ENCODE results near the gene PCDHA13. TPM values are rescaled to one million over a fixed set of nuclear protein-coding genes. Genes with fewer than 3 reads are reported as not detected.
"Not testable (repeated sequence)": the region's sequence is repeated elsewhere in the genome, so short reads cannot be mapped to it uniquely, and the experiment has no call there.

Gene PCDHA13, protein sequence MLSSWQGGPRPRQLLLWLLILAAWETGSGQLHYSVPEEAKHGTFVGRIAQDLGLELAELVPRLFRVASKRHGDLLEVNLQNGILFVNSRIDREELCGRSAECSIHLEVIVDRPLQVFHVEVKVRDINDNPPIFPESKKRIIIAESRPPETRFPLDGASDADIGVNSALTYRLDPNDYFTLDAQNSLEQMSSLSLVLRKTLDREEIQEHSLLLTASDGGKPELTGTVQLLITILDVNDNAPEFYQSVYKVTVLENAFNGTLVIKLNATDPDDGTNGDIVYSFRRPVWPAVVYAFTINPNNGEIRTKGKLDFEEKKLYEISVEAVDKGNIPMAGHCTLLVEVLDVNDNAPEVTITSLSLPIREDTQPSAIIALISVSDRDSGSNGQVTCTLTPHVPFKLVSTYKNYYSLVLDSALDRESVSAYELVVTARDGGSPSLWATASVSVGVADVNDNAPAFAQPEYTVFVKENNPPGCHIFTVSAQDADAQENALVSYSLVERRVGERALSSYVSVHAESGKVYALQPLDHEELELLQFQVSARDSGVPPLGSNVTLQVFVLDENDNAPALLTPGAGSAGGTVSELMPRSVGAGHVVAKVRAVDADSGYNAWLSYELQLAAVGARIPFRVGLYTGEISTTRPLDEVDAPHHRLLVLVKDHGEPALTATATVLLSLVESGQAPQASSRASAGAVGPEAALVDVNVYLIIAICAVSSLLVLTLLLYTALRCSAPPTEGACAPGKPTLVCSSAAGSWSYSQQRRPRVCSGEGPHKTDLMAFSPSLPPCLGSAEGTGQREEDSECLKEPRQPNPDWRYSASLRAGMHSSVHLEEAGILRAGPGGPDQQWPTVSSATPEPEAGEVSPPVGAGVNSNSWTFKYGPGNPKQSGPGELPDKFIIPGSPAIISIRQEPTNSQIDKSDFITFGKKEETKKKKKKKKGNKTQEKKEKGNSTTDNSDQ
- total RNA-seq, result 0.21 TPM

DNA sequence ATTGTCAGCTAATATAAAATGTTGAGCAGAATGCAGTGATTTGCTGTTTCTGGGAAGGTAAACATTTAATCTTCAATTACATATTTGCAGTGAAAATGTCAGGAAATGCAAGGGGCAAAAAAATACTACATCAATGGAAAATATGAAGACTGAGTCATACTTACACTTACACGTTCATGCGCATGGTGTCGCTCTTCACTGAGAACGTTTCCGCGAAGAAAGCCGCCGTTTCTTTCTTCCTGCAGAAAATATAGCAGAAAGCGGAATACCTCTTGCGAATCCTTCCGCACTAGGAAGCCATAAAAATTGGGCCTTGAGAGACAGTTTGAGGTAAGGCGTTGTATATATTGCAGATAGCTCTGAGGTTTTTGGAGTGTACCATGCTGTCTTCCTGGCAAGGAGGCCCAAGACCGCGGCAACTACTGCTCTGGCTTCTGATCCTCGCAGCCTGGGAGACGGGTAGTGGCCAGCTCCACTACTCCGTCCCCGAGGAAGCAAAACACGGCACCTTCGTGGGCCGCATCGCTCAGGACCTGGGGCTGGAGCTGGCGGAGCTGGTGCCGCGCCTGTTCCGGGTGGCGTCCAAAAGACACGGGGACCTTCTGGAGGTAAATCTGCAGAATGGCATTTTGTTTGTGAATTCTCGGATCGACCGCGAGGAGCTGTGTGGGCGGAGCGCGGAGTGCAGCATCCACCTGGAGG is at the start of gene PCDHA13:
PCDHA13 (plus strand) TSS at position 236 of the 702 bp plus-strand sequence; CDS start at position 381, 145 bp downstream.
- Histone ChIP-seq H3K36me3 (no peaks in the 10 kb centered on the region), H3K4me1 (no peaks in the 10 kb centered on the region), H3K4me3 (no peak within 1 kb of the TSS), H3K27ac (no peak within 1 kb of the TSS), H3K27me3 (no peaks in the 10 kb centered on the region), H3K9me3 (peaks cover 24 to 66% of the 10 kb centered on the region in 2 donors)
- intact Hi-C loops (cut with DNase I), result no loop called here
- TF ChIP-seq, protein P1, sequence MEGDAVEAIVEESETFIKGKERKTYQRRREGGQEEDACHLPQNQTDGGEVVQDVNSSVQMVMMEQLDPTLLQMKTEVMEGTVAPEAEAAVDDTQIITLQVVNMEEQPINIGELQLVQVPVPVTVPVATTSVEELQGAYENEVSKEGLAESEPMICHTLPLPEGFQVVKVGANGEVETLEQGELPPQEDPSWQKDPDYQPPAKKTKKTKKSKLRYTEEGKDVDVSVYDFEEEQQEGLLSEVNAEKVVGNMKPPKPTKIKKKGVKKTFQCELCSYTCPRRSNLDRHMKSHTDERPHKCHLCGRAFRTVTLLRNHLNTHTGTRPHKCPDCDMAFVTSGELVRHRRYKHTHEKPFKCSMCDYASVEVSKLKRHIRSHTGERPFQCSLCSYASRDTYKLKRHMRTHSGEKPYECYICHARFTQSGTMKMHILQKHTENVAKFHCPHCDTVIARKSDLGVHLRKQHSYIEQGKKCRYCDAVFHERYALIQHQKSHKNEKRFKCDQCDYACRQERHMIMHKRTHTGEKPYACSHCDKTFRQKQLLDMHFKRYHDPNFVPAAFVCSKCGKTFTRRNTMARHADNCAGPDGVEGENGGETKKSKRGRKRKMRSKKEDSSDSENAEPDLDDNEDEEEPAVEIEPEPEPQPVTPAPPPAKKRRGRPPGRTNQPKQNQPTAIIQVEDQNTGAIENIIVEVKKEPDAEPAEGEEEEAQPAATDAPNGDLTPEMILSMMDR (IDR thresholded peaks at IDR 0.05), result no peak
- DNase-seq (ENCODE audit: low spot score in 2 of 2), result no peak

DNA sequence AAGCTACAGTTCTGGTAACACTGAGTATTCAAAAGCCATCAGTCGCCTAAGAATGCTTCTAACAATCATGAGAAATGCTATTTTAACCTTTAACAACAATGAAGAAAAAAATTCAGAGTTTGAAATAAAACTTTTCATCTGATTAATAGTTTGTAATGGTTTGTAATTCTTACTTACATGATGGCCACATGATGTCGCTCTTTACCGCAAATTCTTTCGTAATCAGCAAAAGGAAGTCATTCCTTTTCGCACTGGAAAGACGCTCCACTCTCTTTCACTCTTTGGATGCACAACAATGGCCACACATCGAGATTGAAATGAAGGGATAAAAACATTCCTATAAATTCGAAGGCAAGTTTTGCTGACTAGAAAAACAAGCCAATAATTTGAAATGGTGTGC is 47.9 kb upstream of the PCDHA13 start, which contains the start of gene PCDHA7:
PCDHA7 (plus strand) TSS at position 277 of the 400 bp plus-strand sequence; CDS start at position 392, 115 bp downstream.
- intact Hi-C loops (cut with DNase I), result no loop called here
- Histone ChIP-seq H3K4me3 (no peak within 1 kb of the TSS), H3K36me3 (no peaks in the 10 kb centered on the region), H3K4me1 (no peaks in the 10 kb centered on the region), H3K27me3 (no peaks in the 10 kb centered on the region), H3K9me3 (peaks cover 11 to 61% of the 10 kb centered on the region in 2 donors), H3K27ac (no peak within 1 kb of the TSS)
- no peak for DNase-seq (ENCODE audit: low spot score in 2 of 2)
- TF ChIP-seq, protein P1 (IDR thresholded peaks at IDR 0.05), result no peak

DNA sequence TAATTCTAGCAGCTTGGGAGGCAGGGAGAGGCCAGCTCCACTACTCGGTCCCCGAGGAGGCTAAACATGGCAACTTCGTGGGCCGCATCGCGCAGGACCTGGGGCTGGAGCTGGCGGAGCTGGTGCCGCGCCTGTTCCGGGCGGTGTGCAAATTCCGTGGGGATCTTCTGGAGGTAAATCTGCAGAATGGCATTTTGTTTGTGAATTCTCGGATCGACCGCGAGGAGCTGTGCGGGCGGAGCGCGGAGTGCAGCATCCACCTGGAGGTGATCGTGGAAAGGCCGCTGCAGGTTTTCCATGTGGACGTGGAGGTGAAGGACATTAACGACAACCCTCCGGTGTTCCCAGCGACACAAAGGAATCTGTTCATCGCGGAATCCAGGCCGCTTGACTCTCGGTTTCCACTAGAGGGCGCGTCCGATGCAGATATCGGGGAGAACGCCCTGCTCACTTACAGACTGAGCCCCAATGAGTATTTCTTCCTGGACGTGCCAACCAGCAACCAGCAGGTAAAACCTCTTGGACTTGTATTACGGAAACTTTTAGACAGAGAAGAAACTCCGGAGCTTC is 47.4 kb upstream of the PCDHA13 start:
- H3K27ac ChIP-seq; H3K4me3 ChIP-seq; H3K36me3 ChIP-seq; H3K27me3 ChIP-seq; DNase-seq (ENCODE audit: low spot score in 2 of 2); intact Hi-C loops (cut with DNase I); H3K4me1 ChIP-seq: not testable (repeated sequence)
- H3K9me3 ChIP-seq, result peaks cover 11 to 59% of the 10 kb centered on the region in 2 donors

DNA sequence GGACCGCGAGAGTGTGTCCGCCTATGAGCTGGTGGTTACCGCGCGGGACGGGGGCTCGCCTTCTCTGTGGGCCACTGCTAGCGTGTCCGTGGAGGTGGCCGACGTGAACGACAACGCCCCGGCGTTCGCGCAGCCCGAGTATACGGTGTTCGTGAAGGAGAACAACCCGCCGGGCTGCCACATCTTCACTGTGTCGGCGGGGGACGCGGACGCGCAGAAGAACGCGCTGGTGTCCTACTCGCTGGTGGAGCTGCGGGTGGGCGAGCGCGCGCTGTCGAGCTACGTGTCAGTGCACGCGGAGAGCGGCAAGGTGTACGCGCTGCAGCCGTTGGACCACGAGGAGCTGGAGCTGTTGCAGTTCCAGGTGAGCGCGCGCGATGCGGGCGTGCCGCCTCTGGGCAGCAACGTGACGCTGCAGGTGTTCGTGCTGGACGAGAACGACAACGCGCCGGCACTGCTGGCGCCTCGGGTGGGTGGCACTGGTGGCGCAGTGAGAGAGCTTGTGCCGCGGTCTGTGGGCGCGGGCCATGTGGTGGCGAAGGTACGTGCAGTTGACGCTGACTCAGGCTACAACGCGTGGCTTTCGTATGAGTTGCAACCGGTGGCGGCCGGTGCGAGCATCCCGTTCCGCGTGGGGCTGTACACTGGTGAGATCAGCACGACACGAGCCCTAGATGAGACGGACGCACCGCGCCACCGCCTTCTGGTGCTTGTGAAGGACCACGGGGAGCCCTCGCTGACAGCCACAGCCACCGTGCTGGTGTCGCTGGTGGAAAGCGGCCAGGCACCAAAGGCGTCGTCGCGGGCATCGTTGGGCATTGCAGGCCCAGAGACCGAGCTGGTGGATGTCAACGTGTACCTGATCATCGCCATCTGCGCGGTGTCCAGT is 46.1 kb upstream of the PCDHA13 start:
- no peaks in the 10 kb centered on the region for H3K36me3 ChIP-seq
- H3K27me3 ChIP-seq, result no peaks in the 10 kb centered on the region
- H3K9me3 ChIP-seq, result peaks cover 11 to 59% of the 10 kb centered on the region in 2 donors
- DNase-seq (ENCODE audit: low spot score in 2 of 2), result no peak
- TF ChIP-seq, protein P1 (IDR thresholded peaks at IDR 0.05), result no peak
- H3K27ac ChIP-seq, result no peak overlapping the region
- no peaks in the 10 kb centered on the region for H3K4me1 ChIP-seq
- intact Hi-C loops (cut with DNase I), result no loop called here
- no peak overlapping the region for H3K4me3 ChIP-seq

Data from ascending aorta (tissue), 2 donors.